Inferior parietal cortex (tissue), 1 donor: ENCODE measurements around the gene NBR1.
"Not testable (repeated sequence)": the region's sequence is repeated elsewhere in the genome, so short reads cannot be mapped to it uniquely, and the experiment has no call there.

ENCODE experiments used
- DNase-seq: peaks from one replicate; pipeline ENCODE4 v3.0.0-alpha.2; 2016; ENCODE audit errors: extremely low spot score

Gene NBR1

GRCh38 chr17:43170766-43171585 is at the start of gene NBR1:
NBR1 (plus strand) TSS chr17:43171214; CDS start chr17:43175800, 4,586 bp downstream.
- DNase-seq = peak; percentile 100

DNA sequence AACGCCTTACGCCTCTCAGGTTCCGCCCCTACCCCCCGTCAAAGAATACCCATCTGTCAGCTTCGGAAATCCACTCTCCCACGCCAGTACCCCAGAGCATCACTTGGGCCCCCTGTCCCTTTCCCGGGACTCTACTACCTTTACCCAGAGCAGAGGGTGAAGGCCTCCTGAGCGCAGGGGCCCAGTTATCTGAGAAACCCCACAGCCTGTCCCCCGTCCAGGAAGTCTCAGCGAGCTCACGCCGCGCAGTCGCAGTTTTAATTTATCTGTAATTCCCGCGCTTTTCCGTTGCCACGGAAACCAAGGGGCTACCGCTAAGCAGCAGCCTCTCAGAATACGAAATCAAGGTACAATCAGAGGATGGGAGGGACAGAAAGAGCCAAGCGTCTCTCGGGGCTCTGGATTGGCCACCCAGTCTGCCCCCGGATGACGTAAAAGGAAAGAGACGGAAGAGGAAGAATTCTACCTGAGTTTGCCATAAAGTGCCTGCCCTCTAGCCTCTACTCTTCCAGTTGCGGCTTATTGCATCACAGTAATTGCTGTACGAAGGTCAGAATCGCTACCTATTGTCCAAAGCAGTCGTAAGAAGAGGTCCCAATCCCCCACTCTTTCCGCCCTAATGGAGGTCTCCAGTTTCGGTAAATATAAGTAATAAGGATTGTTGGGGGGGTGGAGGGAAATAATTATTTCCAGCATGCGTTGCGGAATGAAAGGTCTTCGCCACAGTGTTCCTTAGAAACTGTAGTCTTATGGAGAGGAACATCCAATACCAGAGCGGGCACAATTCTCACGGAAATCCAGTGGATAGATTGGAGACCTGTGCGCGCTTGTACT is 45.7 kb upstream of the NBR1 start, which contains the start of gene BRCA1:
Gene BRCA1, minus strand, starts transcription at position 232 of the 834 bp plus-strand sequence. CDS start 1,268 bp downstream, outside the sequence.
- peak; percentile 97 for DNase-seq

GRCh38 chr17:43125967-43126910 is 44.8 kb upstream of the NBR1 start:
- no peak for DNase-seq

DNA sequence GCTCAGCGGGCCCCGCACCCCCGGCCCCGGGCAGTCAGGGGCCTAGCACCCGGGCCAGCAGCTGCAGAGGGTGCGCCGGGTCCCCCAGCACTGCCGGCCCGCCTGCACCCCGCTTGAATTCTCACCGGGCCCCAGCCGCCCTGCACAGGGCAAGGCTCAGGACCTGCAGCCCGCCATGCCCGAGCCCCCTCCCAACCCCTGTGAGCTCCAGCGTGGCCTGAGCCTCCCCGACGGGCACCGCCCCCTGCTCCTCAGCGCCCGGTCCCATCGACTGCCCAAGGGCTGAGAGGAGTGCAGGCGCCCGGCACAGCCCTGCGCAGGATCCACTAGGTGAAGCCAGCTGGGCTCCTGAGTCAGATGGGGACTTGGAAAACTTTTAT is 44.1 kb upstream of the NBR1 start:
- DNase-seq = no peak

DNA sequence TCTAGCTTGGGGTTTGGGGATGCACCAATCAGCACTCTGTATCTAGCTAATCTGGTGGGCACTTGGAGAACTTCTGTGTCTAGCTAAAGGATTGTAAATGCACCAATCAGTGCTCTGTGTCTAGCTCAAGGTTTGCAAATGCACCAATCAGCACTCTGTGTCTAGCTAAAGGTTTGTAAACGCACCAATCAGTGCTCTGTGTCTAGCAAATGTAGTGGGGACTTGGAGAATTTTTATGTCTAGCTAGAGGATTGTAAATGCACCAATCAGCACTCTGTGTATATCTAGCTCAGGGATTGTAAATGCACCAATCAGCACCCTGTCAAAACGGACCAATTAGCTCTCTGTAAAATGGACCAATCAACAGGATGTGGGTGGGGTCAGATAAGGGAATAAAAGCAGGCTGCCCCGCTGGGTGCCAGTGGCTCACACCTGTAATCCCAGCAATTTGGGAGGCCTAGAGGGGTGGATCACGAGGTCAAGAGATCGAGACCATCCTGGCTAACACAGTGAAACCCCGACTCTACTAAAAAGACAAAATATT is 43.6 kb upstream of the NBR1 start:
- DNase-seq = not testable (repeated sequence)

DNA sequence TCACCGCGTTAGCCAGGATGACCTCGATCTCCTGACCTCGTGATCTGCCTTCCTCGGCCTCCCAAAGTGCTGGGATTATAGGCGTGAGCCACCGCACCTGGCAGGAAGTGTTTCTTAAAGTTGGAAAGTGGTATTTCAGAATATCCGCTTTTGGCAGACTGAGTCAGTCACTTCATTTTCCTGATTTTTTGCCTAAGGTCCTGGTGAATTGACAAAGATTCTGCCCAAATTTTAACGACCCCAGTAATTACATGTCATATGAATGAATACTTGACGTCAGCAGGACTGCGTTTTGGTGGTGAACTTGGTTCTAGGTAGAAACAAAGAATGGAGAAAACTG is 41.4 kb upstream of the NBR1 start:
- no peak for DNase-seq

DNA sequence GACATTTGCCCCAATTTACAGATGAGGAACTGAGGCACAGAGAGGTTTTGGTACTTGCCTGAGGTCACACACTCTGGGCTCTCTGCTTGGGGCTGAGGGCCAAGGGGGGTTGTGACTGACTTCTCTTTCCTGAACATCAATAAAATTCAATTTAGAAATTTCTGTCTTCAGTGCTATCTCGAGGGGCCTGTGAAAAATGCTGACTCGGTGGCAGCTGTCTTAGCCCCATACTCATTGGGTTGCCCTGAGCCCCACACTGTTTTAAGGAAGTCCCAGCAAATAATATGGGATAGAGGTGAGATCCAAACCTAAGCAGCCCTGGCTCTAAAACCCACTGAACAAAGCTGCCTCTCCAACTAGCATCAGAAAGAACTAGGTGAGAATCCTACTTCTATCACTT is 38.9 kb upstream of the NBR1 start:
- DNase-seq = no peak

GRCh38 chr17:43133439-43133838 is 37.6 kb upstream of the NBR1 start:
- not testable (repeated sequence) for DNase-seq

GRCh38 chr17:43134774-43135453 is 36.1 kb upstream of the NBR1 start:
- no peak for DNase-seq

DNA sequence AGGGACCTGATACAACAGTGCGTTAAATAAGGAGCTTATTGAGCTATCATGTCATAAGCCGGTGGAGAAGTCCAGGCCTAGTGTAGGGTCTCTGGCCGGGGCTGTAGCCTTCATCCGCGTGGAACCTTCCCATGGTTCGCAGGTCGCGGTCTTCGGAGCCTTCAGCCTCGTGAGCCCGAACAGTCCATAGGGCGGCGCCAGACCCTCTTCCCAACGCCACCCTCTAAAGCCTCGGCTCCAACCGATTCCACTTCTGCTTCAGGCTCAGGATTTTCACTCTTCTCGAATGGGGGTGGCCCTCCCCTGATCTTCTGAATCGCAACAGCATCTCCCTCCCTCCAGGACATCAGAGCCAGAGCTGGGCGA is 35.6 kb upstream of the NBR1 start:
- DNase-seq = no peak

DNA sequence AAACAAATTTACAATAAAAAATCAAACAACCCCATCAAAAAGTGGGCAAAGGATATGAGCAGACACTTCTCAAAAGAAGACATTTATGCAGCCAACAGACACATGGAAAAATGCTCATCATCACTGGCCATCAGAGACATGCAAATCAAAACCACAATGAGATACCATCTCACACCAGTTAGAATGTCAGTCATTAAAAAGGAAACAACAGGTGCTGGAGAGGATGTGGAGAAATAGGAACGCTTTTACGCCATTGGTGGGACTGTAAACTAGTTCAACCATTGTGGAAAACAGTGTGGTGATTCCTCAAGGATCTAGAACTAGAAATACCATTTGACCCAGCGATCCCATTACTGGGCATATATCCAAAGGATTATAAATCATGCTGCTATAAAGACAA is 34.4 kb upstream of the NBR1 start:
- DNase-seq = not testable (repeated sequence)

DNA sequence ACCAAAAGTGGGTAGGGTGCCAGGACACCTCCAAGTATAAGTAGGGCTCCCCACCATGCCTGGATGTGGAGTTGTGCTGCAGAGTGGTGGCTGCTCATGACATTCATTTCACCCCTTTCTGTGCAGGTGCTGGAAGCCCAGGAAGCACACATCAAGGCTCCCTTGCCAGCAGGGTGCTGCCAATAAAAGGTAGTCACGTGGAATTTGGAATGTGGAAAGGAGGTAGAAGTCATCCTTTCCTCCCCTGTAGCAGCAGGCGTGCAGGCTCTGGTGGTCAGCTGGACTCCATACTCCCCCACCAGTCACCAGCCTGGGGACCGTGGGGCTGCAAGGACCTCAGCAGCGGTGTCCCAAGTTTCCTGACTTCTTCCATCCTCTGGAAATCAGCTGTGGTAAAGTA is 32.5 kb upstream of the NBR1 start:
- not testable (repeated sequence) for DNase-seq

- no peak for DNase-seq
Observed at GRCh38 chr17:43140396-43141332, 30.4 kb upstream of the NBR1 start.

- DNase-seq = no peak
Observed at GRCh38 chr17:43142153-43142552, 28.9 kb upstream of the NBR1 start.

GRCh38 chr17:43143201-43143600 is 27.8 kb upstream of the NBR1 start:
- DNase-seq = no peak

DNA sequence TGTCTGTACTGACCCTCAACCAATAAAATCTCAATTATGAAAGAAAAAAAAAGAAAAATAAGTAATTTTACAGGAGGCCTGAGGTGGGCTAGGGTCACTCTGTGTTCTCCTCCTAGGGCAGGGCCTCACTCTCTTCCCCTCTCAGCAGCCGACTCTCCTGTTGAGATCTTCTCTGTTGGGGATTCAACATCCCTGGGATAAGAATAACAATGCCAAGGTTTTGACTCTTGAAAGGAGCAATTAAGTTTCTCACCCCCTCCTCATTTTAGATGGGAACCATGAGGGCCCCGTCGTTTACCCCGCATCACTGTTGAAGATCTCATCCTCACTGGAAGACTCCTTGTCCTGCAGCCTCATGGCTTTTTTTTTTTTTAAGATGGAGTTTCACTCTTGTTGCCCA is 24.4 kb upstream of the NBR1 start:
- DNase-seq = no peak

DNA sequence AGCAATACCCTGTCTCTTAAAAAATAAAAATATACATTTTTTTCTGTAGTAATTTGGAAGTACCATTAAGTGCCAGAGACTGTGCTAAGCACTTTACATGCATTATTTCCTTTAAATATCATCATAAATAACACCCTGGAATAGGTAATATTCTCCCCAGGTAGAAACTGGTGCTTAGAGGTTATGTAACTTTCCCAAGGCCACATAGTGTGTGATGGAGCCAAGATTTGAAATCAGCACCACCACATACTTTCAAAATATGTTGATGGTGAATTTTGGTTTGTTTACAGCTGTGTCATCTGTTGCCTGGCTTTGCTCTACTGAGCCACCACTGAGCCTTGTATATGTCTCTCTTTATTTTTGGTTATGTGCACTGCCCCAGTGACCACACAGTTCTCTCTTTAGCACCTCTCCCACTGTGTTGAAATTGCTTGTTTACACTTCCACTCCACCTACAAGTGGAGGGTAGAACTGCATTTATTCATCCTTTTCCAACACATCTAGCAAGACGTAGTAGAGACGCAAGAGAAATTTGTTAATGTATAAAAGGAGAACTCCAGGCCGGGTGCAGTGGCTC is 19.0 kb upstream of the NBR1 start:
- no peak for DNase-seq

DNA sequence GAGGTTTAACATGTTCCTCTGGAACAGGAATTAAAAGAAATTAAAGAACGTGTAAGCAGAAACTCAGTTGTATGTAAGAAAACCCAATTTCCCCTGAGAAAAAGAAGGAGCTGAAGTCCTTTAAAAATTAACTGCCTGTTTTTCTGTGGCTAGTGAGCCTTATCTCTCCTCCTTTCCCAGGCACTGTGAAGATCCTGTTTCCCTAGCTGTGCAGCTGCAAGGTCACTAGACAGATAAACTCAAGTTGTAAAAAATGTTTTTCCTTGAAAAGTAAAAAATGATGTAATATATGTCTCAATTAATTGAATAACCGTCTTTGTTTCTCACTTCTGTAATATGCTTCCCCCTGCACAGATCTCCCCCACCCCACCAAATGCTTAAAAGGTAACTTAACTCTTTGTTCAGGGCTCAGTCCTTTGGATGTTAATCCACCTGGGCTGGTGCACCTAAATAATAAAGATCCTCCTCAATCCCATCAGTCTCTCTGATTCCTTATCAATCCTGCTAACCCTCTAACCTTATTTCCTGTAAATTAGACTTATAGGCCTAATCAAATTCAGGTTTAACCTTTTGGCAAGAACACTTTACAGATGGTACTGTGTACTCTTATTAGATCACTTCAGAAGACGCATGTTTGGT is 17.7 kb upstream of the NBR1 start:
- DNase-seq = not testable (repeated sequence)

DNA sequence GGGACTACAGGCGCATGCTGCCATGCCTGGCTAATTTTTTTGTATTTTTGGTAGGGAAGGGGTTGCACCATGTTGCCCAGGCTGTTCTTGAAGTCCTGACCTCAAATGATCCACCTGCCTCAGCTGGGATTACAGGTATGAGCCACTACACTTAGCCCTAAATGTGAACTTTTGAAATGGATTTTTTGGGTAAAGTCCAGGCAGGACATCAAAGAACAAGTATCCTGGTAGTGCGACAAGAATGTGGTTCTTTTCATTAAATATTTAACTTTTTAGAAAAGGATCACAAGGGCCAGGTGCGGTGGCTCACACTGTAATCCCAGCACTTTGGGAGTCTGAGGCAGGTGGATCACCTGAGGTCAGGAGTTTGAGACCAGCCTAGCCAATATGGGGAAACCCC is 15.3 kb upstream of the NBR1 start:
- no peak for DNase-seq
